ENCODE data around the gene PEAK1.
A peak's percentile ranks its signal among the peaks of the same experiment; 100 is the strongest.

The PEAK1 gene

DNA sequence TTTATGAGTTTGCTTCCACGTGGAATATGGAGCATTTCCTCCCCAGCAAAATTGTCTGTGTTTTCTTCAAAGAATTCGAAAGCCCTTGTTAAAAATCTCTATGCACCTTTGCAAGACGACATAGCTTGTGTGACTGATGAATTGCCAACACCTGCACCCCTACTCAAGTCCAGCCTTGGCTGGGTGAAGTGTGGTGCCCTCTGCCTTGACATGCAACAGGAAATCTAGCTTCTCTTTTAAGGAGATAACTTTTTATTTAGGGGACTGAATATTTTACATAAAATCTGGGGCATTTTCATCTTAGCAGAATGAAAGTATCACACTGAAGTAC, 1.4 kb upstream of the PEAK1 start:
- H3F3A ChIP-seq (ENCODE audit: insufficient read depth): peaks cover 14% of the 10 kb centered on the region
- peak overlapping the region; percentile 81 for H3K9ac ChIP-seq (ENCODE audit: low read length)
- peak overlapping the region; percentile 83 for H2AFZ ChIP-seq (ENCODE audit: low read depth, low read length, severe bottlenecking)
- peak overlapping the region; percentile 89 for H3K4me3 ChIP-seq (ENCODE audit: insufficient read depth, low read length, poor library complexity, severe bottlenecking)
- H3K4me2 ChIP-seq (ENCODE audit: low read depth, low read length, poor library complexity, severe bottlenecking): peak overlapping the region; percentile 90
- TF ChIP-seq EZH2phosphoT487 (conservative IDR thresholded peaks at IDR 0.05; ENCODE audit: low read length): no peak
- TF ChIP-seq, protein P1, sequence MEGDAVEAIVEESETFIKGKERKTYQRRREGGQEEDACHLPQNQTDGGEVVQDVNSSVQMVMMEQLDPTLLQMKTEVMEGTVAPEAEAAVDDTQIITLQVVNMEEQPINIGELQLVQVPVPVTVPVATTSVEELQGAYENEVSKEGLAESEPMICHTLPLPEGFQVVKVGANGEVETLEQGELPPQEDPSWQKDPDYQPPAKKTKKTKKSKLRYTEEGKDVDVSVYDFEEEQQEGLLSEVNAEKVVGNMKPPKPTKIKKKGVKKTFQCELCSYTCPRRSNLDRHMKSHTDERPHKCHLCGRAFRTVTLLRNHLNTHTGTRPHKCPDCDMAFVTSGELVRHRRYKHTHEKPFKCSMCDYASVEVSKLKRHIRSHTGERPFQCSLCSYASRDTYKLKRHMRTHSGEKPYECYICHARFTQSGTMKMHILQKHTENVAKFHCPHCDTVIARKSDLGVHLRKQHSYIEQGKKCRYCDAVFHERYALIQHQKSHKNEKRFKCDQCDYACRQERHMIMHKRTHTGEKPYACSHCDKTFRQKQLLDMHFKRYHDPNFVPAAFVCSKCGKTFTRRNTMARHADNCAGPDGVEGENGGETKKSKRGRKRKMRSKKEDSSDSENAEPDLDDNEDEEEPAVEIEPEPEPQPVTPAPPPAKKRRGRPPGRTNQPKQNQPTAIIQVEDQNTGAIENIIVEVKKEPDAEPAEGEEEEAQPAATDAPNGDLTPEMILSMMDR (IDR thresholded peaks at IDR 0.05; ENCODE audit: insufficient read depth, low read length, poor library complexity, severe bottlenecking): no peak
- H3K9me2 ChIP-seq (replicated peaks; ENCODE audit: insufficient read depth, low read length): no peaks in the 10 kb centered on the region
- H3K27me3 ChIP-seq (ENCODE audit: low read length): no peaks in the 10 kb centered on the region
- H3K79me2 ChIP-seq (ENCODE audit: insufficient read depth, low read length): peaks cover 60% of the 10 kb centered on the region
- H3K27ac ChIP-seq (ENCODE audit: low read depth, low read length): peak overlapping the region; percentile 86
- H3K9me3 ChIP-seq (ENCODE audit: insufficient read depth, low read length): no peaks in the 10 kb centered on the region
- no peaks in the 10 kb centered on the region; the same call in 1 of the 2 replicates for H3K36me3 ChIP-seq (ENCODE audit: low read length)
- peaks cover 7% of the 10 kb centered on the region; the same call in 1 of the 2 replicates for H4K20me1 ChIP-seq (ENCODE audit: low read depth, low read length)

DNA sequence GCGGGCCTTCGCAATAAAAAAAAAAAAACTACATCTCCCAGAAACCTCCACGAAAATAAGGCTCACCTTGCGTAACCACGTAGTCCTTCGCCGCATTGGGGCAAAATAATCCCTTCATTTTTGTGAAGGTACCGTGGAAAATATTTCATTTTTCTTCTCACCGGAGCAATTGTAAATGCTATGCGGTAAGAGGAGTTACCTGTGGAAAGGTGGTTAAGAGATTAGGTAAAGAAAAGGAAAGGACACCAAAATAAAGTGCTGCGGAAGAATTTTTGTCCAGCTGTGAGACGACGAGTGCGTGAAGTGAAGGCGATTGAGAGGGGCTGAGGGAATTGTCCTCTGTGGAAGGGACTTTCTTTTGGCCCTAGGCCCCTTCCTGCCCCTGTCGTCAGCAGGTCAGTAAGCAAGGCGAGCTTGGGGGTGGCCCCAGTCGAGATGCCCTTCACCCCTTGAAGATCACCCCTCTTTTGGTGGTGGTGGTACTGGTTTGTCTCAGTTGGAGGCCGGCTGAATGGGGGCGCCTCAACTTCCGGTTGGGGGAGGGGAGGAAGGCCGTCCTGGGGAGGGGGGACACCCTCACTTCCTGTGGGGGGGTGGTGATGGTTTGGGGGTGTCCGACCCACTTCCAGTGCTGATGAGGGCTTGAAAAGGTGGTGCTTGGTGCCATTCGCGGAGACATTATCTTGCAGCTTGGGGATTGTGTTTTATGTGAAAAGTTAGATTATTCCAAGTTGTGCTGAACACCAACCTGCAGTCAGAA, 886 bp upstream of the PEAK1 start, which contains the start of gene HMG20A:
HMG20A (plus strand) TSS at position 279 of the 760 bp plus-strand sequence. CDS start 37,520 bp downstream, outside the sequence.
- Histone ChIP-seq H3K36me3 (ENCODE audit: low read length) (no peaks in the 10 kb centered on the region; the same call in 1 of the 2 replicates), H3K9me2 (replicated peaks; ENCODE audit: insufficient read depth, low read length) (no peaks in the 10 kb centered on the region), H3F3A (ENCODE audit: insufficient read depth) (peaks cover 14% of the 10 kb centered on the region), H3K9me3 (ENCODE audit: insufficient read depth, low read length) (no peaks in the 10 kb centered on the region), H3K4me3 (ENCODE audit: insufficient read depth, low read length, poor library complexity, severe bottlenecking) (peak within 1 kb of the TSS; percentile 89), H3K4me2 (ENCODE audit: low read depth, low read length, poor library complexity, severe bottlenecking) (peak within 1 kb of the TSS; percentile 90), H3K27me3 (ENCODE audit: low read length) (no peaks in the 10 kb centered on the region), H3K9ac (ENCODE audit: low read length) (peak within 1 kb of the TSS; percentile 81), H3K79me2 (ENCODE audit: insufficient read depth, low read length) (peaks cover 55% of the 10 kb centered on the region), H4K20me1 (ENCODE audit: low read depth, low read length) (peaks cover 7% of the 10 kb centered on the region; the same call in 1 of the 2 replicates), H3K27ac (ENCODE audit: low read depth, low read length) (peak within 1 kb of the TSS; percentile 86), H2AFZ (ENCODE audit: low read depth, low read length, severe bottlenecking) (peak within 1 kb of the TSS; percentile 83)
- no peak for TF ChIP-seq EZH2phosphoT487 (conservative IDR thresholded peaks at IDR 0.05; ENCODE audit: low read length)
- TF ChIP-seq, protein P1 (IDR thresholded peaks at IDR 0.05; ENCODE audit: insufficient read depth, low read length, poor library complexity, severe bottlenecking): no peak

DNA sequence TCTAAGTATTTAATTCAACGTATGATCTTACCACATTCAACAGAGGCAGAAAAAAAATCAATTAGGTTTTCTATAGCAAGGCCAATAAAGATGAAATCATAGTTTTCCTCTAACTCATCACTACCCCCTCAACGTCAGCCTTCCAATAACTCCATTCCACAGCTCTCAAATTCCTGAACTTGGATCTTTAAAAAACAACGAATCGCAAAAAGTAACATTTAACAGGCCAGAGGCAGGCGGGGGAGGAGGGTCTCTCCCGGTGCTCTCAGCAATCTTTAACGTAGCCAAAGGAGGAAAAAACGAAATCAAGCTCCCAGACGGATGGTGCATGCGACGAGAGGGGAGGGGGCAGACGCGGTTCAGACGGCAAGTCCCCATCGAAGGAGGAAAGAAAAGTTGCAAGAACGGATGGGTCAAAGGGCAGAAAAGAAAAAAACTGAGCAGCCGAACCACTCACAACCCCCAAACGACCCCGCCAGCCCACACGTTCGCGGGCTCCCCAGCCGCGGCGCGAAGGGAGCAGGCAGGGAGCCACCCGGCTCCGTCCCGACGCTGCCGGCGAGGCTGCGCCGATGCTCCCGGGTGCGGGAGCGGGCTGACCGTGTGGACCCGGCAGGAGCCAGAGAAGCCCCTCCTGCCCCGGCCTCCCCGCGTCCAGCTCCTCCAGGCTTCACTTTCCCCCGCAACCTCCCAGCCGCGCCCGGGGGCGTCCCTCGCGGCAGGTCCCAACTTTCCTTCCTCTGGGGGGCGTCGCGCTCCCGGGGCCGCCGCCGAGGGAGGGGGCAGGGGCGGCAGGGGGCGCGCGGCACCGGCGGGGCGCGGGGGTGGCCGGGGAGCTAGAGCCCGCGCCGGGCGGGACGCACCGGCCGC, 703 bp downstream of the PEAK1 start:
- Histone ChIP-seq H4K20me1 (ENCODE audit: low read depth, low read length) (peaks cover 4% of the 10 kb centered on the region; the same call in 1 of the 2 replicates), H3K9me3 (ENCODE audit: insufficient read depth, low read length) (no peaks in the 10 kb centered on the region), H3K27me3 (ENCODE audit: low read length) (no peaks in the 10 kb centered on the region), H3F3A (ENCODE audit: insufficient read depth) (peaks cover 14% of the 10 kb centered on the region), H3K27ac (ENCODE audit: low read depth, low read length) (no peak overlapping the region), H3K36me3 (ENCODE audit: low read length) (no peaks in the 10 kb centered on the region; the same call in 1 of the 2 replicates), H3K4me3 (ENCODE audit: insufficient read depth, low read length, poor library complexity, severe bottlenecking) (peak overlapping the region; percentile 74), H3K9ac (ENCODE audit: low read length) (peak overlapping the region; percentile 81), H3K4me2 (ENCODE audit: low read depth, low read length, poor library complexity, severe bottlenecking) (peak overlapping the region; percentile 87), H3K9me2 (replicated peaks; ENCODE audit: insufficient read depth, low read length) (no peaks in the 10 kb centered on the region), H3K79me2 (ENCODE audit: insufficient read depth, low read length) (peaks cover 40% of the 10 kb centered on the region), H2AFZ (ENCODE audit: low read depth, low read length, severe bottlenecking) (peak overlapping the region; percentile 85)
- TF ChIP-seq EZH2phosphoT487 (conservative IDR thresholded peaks at IDR 0.05; ENCODE audit: low read length): no peak
- TF ChIP-seq, protein P1 (IDR thresholded peaks at IDR 0.05; ENCODE audit: insufficient read depth, low read length, poor library complexity, severe bottlenecking): no peak

Data from SU-DHL-6 (cell line).